IPS-20b (cell line): ENCODE measurements around the gene IPCEF1.

Experiments used
- H3K27ac ChIP-seq: one replicate; pipeline ENCODE4 v1.5.1; 2013; ENCODE audit warnings: low read length
- H3K27me3 ChIP-seq: 2 replicates; pipeline ENCODE4 v1.6.1; 2013; ENCODE audit warnings: mild to moderate bottlenecking, low read length, inconsistent platforms; ENCODE audit not compliant: insufficient read depth
- H3K36me3 ChIP-seq: 2 replicates; pipeline ENCODE4 v1.6.1; 2013; ENCODE audit warnings: low read depth, mild to moderate bottlenecking, inconsistent platforms, low read length, moderate library complexity; ENCODE audit not compliant: insufficient read depth
- H3K4me1 ChIP-seq: 2 replicates; pipeline ENCODE4 v1.6.1; 2013; ENCODE audit warnings: mild to moderate bottlenecking, control low read depth, inconsistent platforms, low read length, moderate library complexity; ENCODE audit not compliant: insufficient read depth
- H3K4me3 ChIP-seq: 2 replicates; pipeline ENCODE4 v1.5.1; 2013; ENCODE audit warnings: mild to moderate bottlenecking, low read length, inconsistent platforms
- H3K9ac ChIP-seq: 2 replicates; pipeline ENCODE4 v1.6.1; 2013; ENCODE audit warnings: low read depth, mild to moderate bottlenecking, inconsistent platforms, low read length, moderate library complexity
- H3K9me3 ChIP-seq: 2 replicates; pipeline ENCODE4 v1.6.1; 2013; ENCODE audit warnings: mild to moderate bottlenecking, low read depth, low read length, inconsistent platforms; ENCODE audit not compliant: insufficient read depth

IPCEF1 gene

DNA sequence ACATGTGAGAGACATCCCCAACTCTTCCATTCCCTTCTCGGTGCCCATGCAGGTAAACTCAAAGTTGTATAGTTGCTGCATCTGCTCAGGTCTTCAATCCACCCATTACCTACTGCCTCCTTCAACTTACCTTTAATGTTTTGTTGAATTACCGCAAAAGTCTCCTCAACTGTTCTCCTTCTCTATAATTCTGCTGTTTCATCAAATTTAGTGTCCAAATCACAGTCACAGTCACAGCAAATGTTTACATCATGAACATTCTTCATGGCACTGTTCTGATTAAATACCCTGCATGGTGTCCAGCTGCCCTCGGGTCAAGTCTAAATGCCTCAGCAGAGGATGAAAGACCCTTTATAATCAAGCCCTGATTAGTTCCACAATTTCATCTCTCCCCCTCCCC lies 130.1 kb downstream of the IPCEF1 start:
- no peaks in the 10 kb centered on the region for H3K4me1 ChIP-seq
- no peak overlapping the region for H3K9ac ChIP-seq
- no peaks in the 10 kb centered on the region for H3K27me3 ChIP-seq
- H3K27ac ChIP-seq, result no peak overlapping the region
- no peaks in the 10 kb centered on the region for H3K9me3 ChIP-seq
- H3K36me3 ChIP-seq, result no peaks in the 10 kb centered on the region
- no peak overlapping the region for H3K4me3 ChIP-seq

DNA sequence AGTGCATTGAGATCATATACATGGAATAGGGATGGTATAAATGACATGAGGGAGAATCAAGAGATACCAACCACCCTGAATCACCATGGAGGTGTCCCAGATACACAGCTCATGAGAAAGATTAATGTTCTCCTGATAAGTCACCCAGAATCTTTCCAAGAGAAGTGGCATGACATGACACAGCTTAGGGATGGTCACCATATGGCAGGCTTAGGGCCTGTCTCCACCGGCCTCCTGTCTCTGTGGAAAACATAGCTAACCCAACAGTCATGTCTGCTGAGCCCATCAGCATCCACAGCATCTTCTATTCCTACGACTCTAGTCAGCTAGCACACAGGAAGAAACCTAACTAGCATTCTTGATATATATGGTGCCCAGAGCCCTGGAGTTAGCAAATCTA lies 133.3 kb downstream of the IPCEF1 start:
- Histone ChIP-seq H3K27me3 (no peaks in the 10 kb centered on the region), H3K4me3 (no peak overlapping the region), H3K9ac (no peak overlapping the region), H3K9me3 (no peaks in the 10 kb centered on the region), H3K4me1 (peaks cover 3% of the 10 kb centered on the region; the same call in 1 of the 2 replicates), H3K27ac (no peak overlapping the region), H3K36me3 (no peaks in the 10 kb centered on the region)

DNA sequence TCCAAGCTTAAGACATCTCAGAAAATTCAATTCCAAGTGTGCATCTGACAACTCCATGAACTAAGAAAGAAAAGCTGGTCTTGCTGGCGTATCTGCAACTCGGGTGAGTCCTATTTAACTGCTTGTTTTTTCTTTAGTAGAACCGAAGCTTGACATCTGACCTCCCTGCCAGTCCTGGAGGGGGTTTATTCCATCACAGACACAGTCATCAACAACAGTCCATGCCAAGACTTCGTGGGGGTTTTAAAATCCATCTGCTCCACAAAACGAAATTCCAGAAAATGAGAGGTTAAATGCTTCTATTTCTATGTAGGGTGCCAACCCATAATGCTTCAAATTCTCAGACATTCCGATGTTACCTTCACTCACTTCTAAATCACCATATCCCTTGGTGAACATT lies 133.9 kb downstream of the IPCEF1 start:
- Histone ChIP-seq H3K27me3 (no peaks in the 10 kb centered on the region), H3K9me3 (no peaks in the 10 kb centered on the region), H3K4me3 (no peak overlapping the region), H3K27ac (no peak overlapping the region), H3K4me1 (peaks cover 3% of the 10 kb centered on the region; the same call in 1 of the 2 replicates), H3K36me3 (no peaks in the 10 kb centered on the region), H3K9ac (no peak overlapping the region)

DNA sequence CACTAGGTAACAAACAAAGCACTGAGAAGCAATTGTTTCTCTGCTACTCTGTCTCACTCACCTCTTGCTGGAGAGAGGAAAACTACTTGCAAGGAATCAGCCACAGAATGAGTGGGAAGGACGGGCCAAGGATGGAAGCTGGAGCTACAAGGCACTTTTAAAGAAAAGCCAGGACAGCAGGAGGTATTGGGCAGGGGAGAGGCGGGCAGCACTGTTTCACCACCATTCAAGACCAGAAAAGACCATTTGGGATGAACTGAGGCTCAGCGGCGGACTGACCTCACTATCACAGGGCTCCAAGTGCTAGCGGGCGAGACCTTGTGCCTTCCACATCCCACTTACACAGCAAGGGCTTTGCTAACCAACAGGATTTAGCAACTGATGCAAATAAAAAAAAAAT lies 137.4 kb downstream of the IPCEF1 start:
- no peak overlapping the region for H3K27ac ChIP-seq
- no peak overlapping the region for H3K4me3 ChIP-seq
- no peak overlapping the region for H3K9ac ChIP-seq
- H3K9me3 ChIP-seq, result no peaks in the 10 kb centered on the region
- peaks cover 3% of the 10 kb centered on the region; the same call in 1 of the 2 replicates for H3K4me1 ChIP-seq
- no peaks in the 10 kb centered on the region for H3K36me3 ChIP-seq
- no peaks in the 10 kb centered on the region for H3K27me3 ChIP-seq

DNA sequence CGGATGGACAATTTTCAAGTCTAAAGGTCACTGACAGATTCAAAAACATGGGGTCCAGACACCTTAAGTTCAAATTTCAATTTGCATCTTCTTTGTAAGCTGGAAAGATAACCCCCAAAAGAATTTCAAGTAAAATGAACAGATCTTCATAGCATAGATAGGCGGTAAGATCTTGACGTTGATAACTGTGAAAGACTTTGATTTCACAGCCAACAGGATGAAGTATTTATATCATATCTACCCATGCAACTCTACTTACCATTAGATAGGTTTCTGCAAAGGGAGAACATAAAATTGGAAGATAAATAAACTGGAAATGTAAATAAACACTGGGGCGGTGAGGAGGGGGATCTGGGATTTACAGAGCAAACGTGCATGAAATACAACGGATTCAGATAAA lies 137.8 kb downstream of the IPCEF1 start:
- Histone ChIP-seq H3K4me1 (peaks cover 3% of the 10 kb centered on the region; the same call in 1 of the 2 replicates), H3K9ac (no peak overlapping the region), H3K4me3 (no peak overlapping the region)

DNA sequence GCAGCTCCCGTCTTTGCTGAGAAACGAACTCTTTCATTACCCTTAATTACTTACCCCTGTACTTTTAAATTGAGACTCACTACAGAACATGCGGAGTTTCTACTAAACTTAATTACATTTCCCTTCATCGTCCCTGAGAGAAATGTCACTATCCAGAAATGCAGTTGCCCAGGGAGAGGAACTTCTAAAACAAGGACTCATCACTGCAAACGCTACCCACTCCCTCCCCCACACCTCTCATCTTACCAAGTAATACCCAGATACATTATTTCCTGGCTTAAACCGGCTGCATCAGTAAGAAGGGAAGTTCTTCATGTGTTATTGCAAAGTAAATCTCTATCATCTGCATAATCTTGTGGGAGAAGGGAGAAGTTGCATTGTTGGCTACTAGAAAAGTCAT lies 138.3 kb downstream of the IPCEF1 start:
- no peak overlapping the region for H3K9ac ChIP-seq
- no peak overlapping the region for H3K27ac ChIP-seq
- no peak overlapping the region for H3K4me3 ChIP-seq
- H3K36me3 ChIP-seq, result no peaks in the 10 kb centered on the region
- peaks cover 3% of the 10 kb centered on the region; the same call in 1 of the 2 replicates for H3K4me1 ChIP-seq
- no peaks in the 10 kb centered on the region for H3K27me3 ChIP-seq
- no peaks in the 10 kb centered on the region for H3K9me3 ChIP-seq

More for the DNA sequence above, 137.8 kb downstream of the IPCEF1 start:
- Histone ChIP-seq H3K36me3 (no peaks in the 10 kb centered on the region), H3K27ac (no peak overlapping the region), H3K9me3 (no peaks in the 10 kb centered on the region), H3K27me3 (no peaks in the 10 kb centered on the region)

DNA sequence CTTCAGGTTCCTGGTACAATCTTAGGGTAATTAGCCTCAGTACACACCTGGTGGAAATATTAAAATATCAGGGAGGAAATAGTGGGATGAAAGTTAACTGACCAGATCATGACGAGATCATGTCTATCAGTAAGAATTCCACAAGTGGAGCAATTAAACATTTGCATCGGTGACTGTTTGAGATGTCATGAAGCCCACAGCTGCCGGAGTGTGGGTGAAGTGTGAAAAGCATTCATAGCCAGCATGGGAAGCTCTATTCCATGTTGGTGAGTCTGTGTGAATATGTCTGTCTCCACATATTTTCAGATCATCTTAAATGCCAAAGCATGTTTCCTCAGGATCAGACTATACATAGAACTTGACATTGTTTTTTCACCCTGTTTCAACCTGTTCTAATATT lies 142.8 kb downstream of the IPCEF1 start:
- Histone ChIP-seq H3K4me1 (no peaks in the 10 kb centered on the region), H3K9me3 (no peaks in the 10 kb centered on the region), H3K36me3 (no peaks in the 10 kb centered on the region), H3K27ac (no peak overlapping the region), H3K27me3 (no peaks in the 10 kb centered on the region), H3K4me3 (no peak overlapping the region), H3K9ac (no peak overlapping the region)

DNA sequence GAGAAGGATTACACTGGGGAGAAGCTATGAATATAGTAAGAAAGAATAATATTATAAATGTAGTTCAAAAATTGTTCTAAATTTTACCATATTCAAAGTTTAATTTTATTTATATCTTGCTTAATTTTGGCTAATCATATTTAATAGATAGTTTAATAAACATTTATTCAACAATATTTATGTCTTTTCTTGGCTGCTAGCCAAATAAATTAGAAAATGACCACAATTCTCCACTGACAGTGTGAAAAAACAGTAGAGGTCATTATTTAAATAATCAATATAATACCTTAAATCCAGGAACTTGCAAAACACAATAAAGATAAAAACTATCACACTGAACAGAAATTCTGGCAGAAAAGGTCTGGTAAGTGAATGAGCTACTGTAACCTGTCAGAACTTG lies 145.9 kb downstream of the IPCEF1 start:
- no peaks in the 10 kb centered on the region for H3K27me3 ChIP-seq
- no peak overlapping the region for H3K4me3 ChIP-seq
- H3K27ac ChIP-seq, result no peak overlapping the region
- no peaks in the 10 kb centered on the region for H3K4me1 ChIP-seq
- no peaks in the 10 kb centered on the region for H3K36me3 ChIP-seq
- no peaks in the 10 kb centered on the region for H3K9me3 ChIP-seq
- no peak overlapping the region for H3K9ac ChIP-seq

DNA sequence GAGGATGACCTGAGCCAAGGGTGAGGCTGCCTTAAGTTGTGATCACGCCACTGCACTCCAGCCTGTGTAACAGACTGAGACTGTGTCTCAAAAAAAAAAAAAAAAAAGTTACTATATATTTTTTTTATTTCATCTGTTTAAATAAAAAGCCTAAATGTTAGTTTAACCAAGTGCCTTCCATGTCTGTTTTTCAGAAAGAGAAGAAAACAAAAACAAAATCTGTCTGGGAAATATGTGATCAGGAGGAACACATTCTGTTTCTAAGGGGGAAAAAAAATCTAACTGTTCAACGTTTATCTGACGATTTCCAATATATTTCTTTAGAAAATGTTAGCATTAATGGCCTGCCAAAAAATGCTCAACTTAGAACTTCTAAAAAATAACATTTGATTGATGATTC lies 147.0 kb downstream of the IPCEF1 start:
- no peak overlapping the region for H3K9ac ChIP-seq
- no peak overlapping the region for H3K4me3 ChIP-seq
- H3K27ac ChIP-seq, result no peak overlapping the region
- H3K4me1 ChIP-seq, result no peaks in the 10 kb centered on the region
- H3K36me3 ChIP-seq, result no peaks in the 10 kb centered on the region
- no peaks in the 10 kb centered on the region for H3K27me3 ChIP-seq
- H3K9me3 ChIP-seq, result no peaks in the 10 kb centered on the region

DNA sequence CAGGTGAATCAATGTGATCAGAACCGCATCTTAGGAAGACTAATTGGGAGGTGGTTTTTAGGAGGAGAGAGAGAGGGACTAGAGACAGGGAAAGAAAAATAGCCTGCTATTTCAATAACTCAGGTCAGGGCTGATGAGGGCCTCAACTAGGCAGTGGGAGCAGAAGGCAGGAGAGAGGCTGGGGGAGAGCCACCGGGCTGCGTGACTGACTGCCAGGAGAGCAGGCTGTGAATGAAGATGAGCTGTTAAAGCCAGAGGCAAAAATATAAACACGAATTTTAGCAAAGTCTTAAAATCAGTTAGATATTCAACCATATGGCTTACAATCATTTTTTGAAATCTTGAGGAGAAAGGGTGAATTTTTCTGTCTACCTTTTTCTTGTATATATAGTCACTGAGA lies 149.6 kb downstream of the IPCEF1 start:
- H3K36me3 ChIP-seq, result no peaks in the 10 kb centered on the region
- H3K9me3 ChIP-seq, result no peaks in the 10 kb centered on the region
- H3K9ac ChIP-seq, result no peak overlapping the region
- H3K27ac ChIP-seq, result no peak overlapping the region
- H3K27me3 ChIP-seq, result no peaks in the 10 kb centered on the region
- H3K4me1 ChIP-seq, result no peaks in the 10 kb centered on the region
- H3K4me3 ChIP-seq, result no peak overlapping the region

DNA sequence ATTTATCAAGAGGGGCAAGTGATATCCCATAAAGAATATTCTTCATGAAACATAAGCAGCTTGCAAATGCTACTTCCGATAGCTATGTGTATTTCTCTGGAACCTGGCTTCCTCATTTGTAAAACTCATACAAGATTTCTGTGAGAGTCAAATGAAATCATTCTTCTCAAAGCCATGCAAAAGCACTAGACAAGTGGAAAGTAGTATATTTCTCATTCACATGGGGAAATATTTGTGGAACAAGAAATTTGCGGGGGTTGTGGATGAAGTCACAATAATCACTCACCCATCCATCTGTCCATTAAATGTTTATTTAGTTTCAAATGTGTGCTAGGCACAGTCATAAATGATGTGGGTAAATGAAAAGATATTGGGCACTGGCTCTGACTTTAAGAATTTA lies 150.5 kb downstream of the IPCEF1 start:
- Histone ChIP-seq H3K9ac (no peak overlapping the region), H3K9me3 (no peaks in the 10 kb centered on the region), H3K36me3 (no peaks in the 10 kb centered on the region), H3K27ac (no peak overlapping the region), H3K27me3 (no peaks in the 10 kb centered on the region), H3K4me3 (no peak overlapping the region), H3K4me1 (no peaks in the 10 kb centered on the region)

DNA sequence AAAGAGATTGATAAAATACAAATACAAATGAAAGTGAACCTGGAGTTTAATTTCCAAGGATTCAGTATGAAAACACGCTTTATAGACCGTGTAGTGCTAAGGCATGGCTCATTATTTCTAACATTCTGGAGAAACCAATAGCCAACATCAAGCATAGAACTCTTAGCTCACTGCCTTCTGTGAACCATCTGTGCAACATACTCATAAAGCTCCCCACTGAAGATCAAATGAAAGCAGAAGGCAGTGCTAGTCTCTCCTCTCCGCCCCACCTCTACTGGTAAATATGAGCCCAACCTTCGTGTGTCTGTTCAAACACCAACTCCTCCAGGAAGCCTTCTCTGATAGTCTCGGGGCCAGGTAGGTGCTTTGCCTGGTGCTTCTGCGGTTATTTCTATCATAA lies 153.6 kb downstream of the IPCEF1 start:
- H3K27ac ChIP-seq, result no peak overlapping the region
- H3K36me3 ChIP-seq, result no peaks in the 10 kb centered on the region
- H3K4me1 ChIP-seq, result no peaks in the 10 kb centered on the region

DNA sequence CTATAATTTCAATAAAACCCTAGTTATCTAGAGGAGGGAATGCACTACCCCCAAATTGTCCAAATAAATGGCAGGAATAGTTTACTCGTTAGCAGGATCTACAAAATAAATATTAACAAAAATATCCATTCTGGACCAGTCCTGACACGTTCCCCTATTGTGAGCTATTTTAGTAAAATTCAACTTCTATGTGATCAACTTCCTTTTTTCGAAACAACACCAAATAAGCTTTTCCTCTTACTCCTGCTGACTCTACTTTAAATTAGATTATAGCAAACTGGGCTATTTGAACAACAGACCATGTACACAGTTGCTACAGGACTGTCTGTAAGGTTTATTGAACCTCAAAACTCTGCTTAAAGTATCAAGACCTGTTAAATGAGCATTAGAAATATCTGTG lies 154.3 kb downstream of the IPCEF1 start:
- Histone ChIP-seq H3K4me1 (no peaks in the 10 kb centered on the region), H3K9me3 (no peaks in the 10 kb centered on the region), H3K27me3 (no peaks in the 10 kb centered on the region), H3K9ac (no peak overlapping the region), H3K27ac (no peak overlapping the region), H3K36me3 (no peaks in the 10 kb centered on the region), H3K4me3 (no peak overlapping the region)

More for the DNA sequence above, 153.6 kb downstream of the IPCEF1 start:
- no peaks in the 10 kb centered on the region for H3K27me3 ChIP-seq
- no peaks in the 10 kb centered on the region for H3K9me3 ChIP-seq
- no peak overlapping the region for H3K4me3 ChIP-seq
- no peak overlapping the region for H3K9ac ChIP-seq
